OCI-LY3 (cell line): ENCODE results near the gene GJA9.

Experiments
- H2AFZ ChIP-seq: fragments of 200-600, 300-600 bp; shearing (Covaris generic); 2 replicates; pipeline ENCODE4 v1.6.0; 2014; ENCODE audit warnings: antibody characterized with exemption, low read depth, low read length
- H3K27ac ChIP-seq: fragments of 200-600, 300-600 bp; sonication (generic); 2 replicates; pipeline ENCODE4 v1.5.1; 2014; ENCODE audit warnings: mild to moderate bottlenecking, low read length, moderate library complexity, mixed read lengths
- H3K27me3 ChIP-seq: fragments of 200-600, 300-600 bp; sonication (generic); 2 replicates; pipeline ENCODE4 v1.6.1; 2014; ENCODE audit warnings: low read depth, low read length, mixed read lengths
- H3K36me3 ChIP-seq: fragments of 200-600, 300-600 bp; sonication (generic); replicated peaks from 2 replicates; pipeline ENCODE3; 2014; ENCODE audit warnings: low read depth, low read length, mixed read lengths
- H3K4me1 ChIP-seq: fragments of 300-600, 200-600 bp; sonication (generic); 2 replicates; pipeline ENCODE4 v1.6.1; 2014; ENCODE audit warnings: low read length, mixed read lengths
- H3K4me2 ChIP-seq: fragments of 200-600, 300-600 bp; sonication (generic); 2 replicates; pipeline ENCODE4 v1.6.1; 2014; ENCODE audit warnings: low read length, mixed read lengths
- H3K4me3 ChIP-seq: fragments of 300-600, 200-600 bp; sonication (generic); 2 replicates; pipeline ENCODE4 v1.5.1; 2014; ENCODE audit warnings: antibody characterized with exemption, mild to moderate bottlenecking, low read length, moderate library complexity
- H3K79me2 ChIP-seq: fragments of 300-600, 200-600 bp; shearing (Covaris generic); 2 replicates; pipeline ENCODE4 v1.6.1; 2014; ENCODE audit warnings: mild to moderate bottlenecking, low read length, mixed read lengths
- H3K9ac ChIP-seq: fragments of 300-600, 200-600 bp; shearing (Covaris generic); 2 replicates; pipeline ENCODE4 v1.6.0; 2014; ENCODE audit warnings: mild to moderate bottlenecking, low read length, moderate library complexity
- H3K9me3 ChIP-seq: fragments of 200-600, 300-600 bp; shearing (Covaris generic); 2 replicates; pipeline ENCODE4 v1.6.1; 2014; ENCODE audit warnings: low read length, mixed read lengths; ENCODE audit not compliant: insufficient read depth
- H4K20me1 ChIP-seq: fragments of 200-600, 300-600 bp; sonication (generic); 2 replicates; pipeline ENCODE4 v1.6.1; 2016; ENCODE audit warnings: low read length, mixed read lengths; ENCODE audit not compliant: insufficient read depth
- CTCF ChIP-seq: fragments of 200-600, 300-600 bp; sonication (generic); IDR thresholded peaks from 2 replicates; pipeline ENCODE4 v1.5.1; 2014; ENCODE audit warnings: antibody characterized with exemption, low read length, low read depth
- EZH2phosphoT487 ChIP-seq: fragments of 200-600 bp; shearing (Covaris generic); IDR thresholded peaks from 2 replicates; pipeline ENCODE4 v1.6.1; 2018; ENCODE audit warnings: antibody characterized with exemption, mixed run types, low read depth

GJA9 gene

GRCh38 chr1:38905985-38906384 is 24.6 kb upstream of the GJA9 start:
- H3K4me3 ChIP-seq, result no peak overlapping the region
- TF ChIP-seq CTCF (no peak), EZH2phosphoT487 (no peak)
- H2AFZ ChIP-seq, result no peak overlapping the region
- no peaks in the 10 kb centered on the region for H3K36me3 ChIP-seq
- no peaks in the 10 kb centered on the region for H3K4me1 ChIP-seq
- no peak overlapping the region for H3K4me2 ChIP-seq
- H3K27ac ChIP-seq, result no peak overlapping the region
- no peaks in the 10 kb centered on the region for H4K20me1 ChIP-seq
- no peak overlapping the region for H3K9ac ChIP-seq
- H3K9me3 ChIP-seq, result no peaks in the 10 kb centered on the region
- H3K79me2 ChIP-seq, result no peaks in the 10 kb centered on the region
- H3K27me3 ChIP-seq, result no peaks in the 10 kb centered on the region

DNA sequence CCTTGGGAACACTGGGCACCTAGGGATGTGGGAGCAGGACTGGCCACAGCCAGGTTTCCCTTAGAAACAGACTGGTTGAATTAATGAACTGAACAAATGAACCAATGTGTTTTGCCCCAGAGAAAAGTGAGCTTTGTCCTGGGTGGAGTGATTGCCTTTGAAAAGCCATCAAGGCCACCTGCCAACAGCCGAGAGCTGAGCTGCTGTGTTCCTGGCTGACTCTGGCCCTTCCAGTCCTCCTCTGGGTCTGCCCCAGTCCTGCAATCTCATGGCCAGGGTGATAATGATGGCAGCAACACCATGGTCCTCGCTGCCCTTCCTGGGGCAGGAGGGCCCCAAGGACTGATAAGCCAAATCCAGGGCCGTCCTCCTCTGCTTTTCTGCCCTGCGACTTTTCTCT is 18.2 kb upstream of the GJA9 start:
- TF ChIP-seq EZH2phosphoT487, result no peak
- no peak for TF ChIP-seq CTCF
- no peak overlapping the region for H3K27ac ChIP-seq
- H3K9ac ChIP-seq, result no peak overlapping the region
- H3K79me2 ChIP-seq, result no peaks in the 10 kb centered on the region
- H2AFZ ChIP-seq, result no peak overlapping the region
- H3K9me3 ChIP-seq, result no peaks in the 10 kb centered on the region
- H4K20me1 ChIP-seq, result no peaks in the 10 kb centered on the region
- no peak overlapping the region for H3K4me3 ChIP-seq
- no peaks in the 10 kb centered on the region for H3K36me3 ChIP-seq
- H3K4me2 ChIP-seq, result no peak overlapping the region
- H3K4me1 ChIP-seq, result no peaks in the 10 kb centered on the region
- H3K27me3 ChIP-seq, result no peaks in the 10 kb centered on the region

- Histone ChIP-seq H3K36me3 (no peaks in the 10 kb centered on the region), H3K4me1 (no peaks in the 10 kb centered on the region), H3K79me2 (no peaks in the 10 kb centered on the region), H3K9ac (no peak overlapping the region), H3K4me2 (no peak overlapping the region), H3K27me3 (no peaks in the 10 kb centered on the region), H2AFZ (no peak overlapping the region), H3K9me3 (no peaks in the 10 kb centered on the region), H3K27ac (no peak overlapping the region), H4K20me1 (no peaks in the 10 kb centered on the region), H3K4me3 (no peak overlapping the region)
- TF ChIP-seq CTCF (no peak), EZH2phosphoT487 (no peak)
Observed at GRCh38 chr1:38898653-38899230, 17.4 kb upstream of the GJA9 start.

GRCh38 chr1:38896169-38896568 is 14.8 kb upstream of the GJA9 start:
- no peak overlapping the region for H3K4me2 ChIP-seq
- H3K27me3 ChIP-seq, result no peaks in the 10 kb centered on the region
- no peak overlapping the region for H2AFZ ChIP-seq
- H3K36me3 ChIP-seq, result no peaks in the 10 kb centered on the region
- no peaks in the 10 kb centered on the region for H3K79me2 ChIP-seq
- no peak overlapping the region for H3K9ac ChIP-seq
- H3K9me3 ChIP-seq, result no peaks in the 10 kb centered on the region
- H4K20me1 ChIP-seq, result no peaks in the 10 kb centered on the region
- H3K4me1 ChIP-seq, result no peaks in the 10 kb centered on the region
- no peak overlapping the region for H3K4me3 ChIP-seq
- H3K27ac ChIP-seq, result no peak overlapping the region
- TF ChIP-seq EZH2phosphoT487 (no peak), CTCF (no peak)
